H1 (cell line): ENCODE data around the gene DNAH1. TPM values are rescaled to one million over a fixed set of nuclear protein-coding genes. Genes with fewer than 3 reads are reported as not detected.

ENCODE experiments used
- CTCF ChIA-PET: fragments of 300-600 bp; sonication (Branson Sonifier 250); formaldehyde crosslinking; loops from one replicate; lab custom pipeline; 2021; ENCODE audit not compliant: partially characterized antibody; lab: Charles Lee
- POLR2A ChIA-PET: fragments of 300-600 bp; sonication (Branson Sonifier 250); formaldehyde crosslinking; loops from one replicate; lab custom pipeline; 2021; ENCODE audit warnings: inconsistent platforms; ENCODE audit not compliant: partially characterized antibody; lab: Charles Lee
- DNase-seq, 2 experiments: peaks; one replicate each; pipeline versions ENCODE4 v3.0.0 to v3.0.0-alpha.2; 2010 to 2022; ENCODE audit warnings: low spot score in 2 of 2, low read depth in 1 of 2, mixed read lengths in 1 of 2
- FAIRE-seq: peaks from 2 replicates; lab custom pipeline; 2011; peaks lifted over from hg19 to GRCh38; lab: Jason Lieb, UNC
- H2AFZ ChIP-seq: 2 replicates; pipeline ENCODE4 v1.8.1; 2012; ENCODE audit warnings: low read length, inconsistent platforms
- H2AK5ac ChIP-seq: 2 replicates; pipeline ENCODE4 v1.6.1; 2013; ENCODE audit warnings: low read depth, low read length
- H2BK120ac ChIP-seq: replicated peaks from 2 replicates; pipeline ENCODE3; 2013; ENCODE audit warnings: low read depth, low read length, inconsistent platforms
- H2BK12ac ChIP-seq: 2 replicates; pipeline ENCODE4 v1.6.1; 2013; ENCODE audit warnings: low read depth, low read length
- H2BK15ac ChIP-seq: 2 replicates; pipeline ENCODE4 v1.6.1; 2013; ENCODE audit warnings: low read length
- H2BK20ac ChIP-seq: 2 replicates; pipeline ENCODE4 v1.6.1; 2013; ENCODE audit warnings: low read length
- H2BK5ac ChIP-seq: 2 replicates; pipeline ENCODE4 v1.6.1; 2013; ENCODE audit warnings: low read depth, low read length
- H3K14ac ChIP-seq: 2 replicates; pipeline ENCODE4 v1.6.1; 2013; ENCODE audit warnings: inconsistent platforms; ENCODE audit not compliant: insufficient read length
- H3K18ac ChIP-seq: 2 replicates; pipeline ENCODE4 v1.6.1; 2013; ENCODE audit warnings: low read length; ENCODE audit errors: extremely low read depth
- H3K23ac ChIP-seq: 2 replicates; pipeline ENCODE4 v1.6.1; 2013; ENCODE audit warnings: inconsistent platforms; ENCODE audit not compliant: insufficient read length
- H3K23me2 ChIP-seq: 2 replicates; pipeline ENCODE4 v1.6.1; 2013; ENCODE audit warnings: low read depth, low read length
- H3K27ac ChIP-seq: 2 replicates; pipeline ENCODE4 v1.6.1; 2011; ENCODE audit warnings: low read depth, low read length, inconsistent platforms
- H3K27me3 ChIP-seq, 4 experiments: replicated peaks in 1 of 4; 1 replicate in 1 of 4; 2 replicates in 3 of 4; pipeline versions ENCODE4 v1.6.1 to v1.8.1; 2011 to 2013; ENCODE audit warnings: low read length in 3 of 4, mild to moderate bottlenecking in 3 of 4, inconsistent platforms in 2 of 4, mixed read lengths in 2 of 4, moderate library complexity in 1 of 4; ENCODE audit not compliant: control insufficient read depth in 3 of 4, insufficient read depth in 3 of 4; ENCODE audit errors: extremely low read depth in 1 of 4
- H3K36me3 ChIP-seq, 4 experiments: 2 replicates each; pipeline versions ENCODE4 v1.6.1 to v1.8.1; 2011 to 2013; ENCODE audit warnings: mild to moderate bottlenecking in 4 of 4, low read length in 3 of 4, moderate library complexity in 2 of 4, control low read depth in 1 of 4, inconsistent platforms in 1 of 4; ENCODE audit not compliant: insufficient read depth in 4 of 4, control insufficient read depth in 2 of 4
- H3K4ac ChIP-seq: replicated peaks from 2 replicates; pipeline ENCODE3; 2013; ENCODE audit warnings: low read length, low read depth, mixed read lengths, inconsistent platforms; ENCODE audit not compliant: insufficient read length
- H3K4me1 ChIP-seq, 4 experiments: replicated peaks in 1 of 4; 1 replicate in 1 of 4; 2 replicates in 3 of 4; pipeline versions ENCODE4 v1.6.1 to v1.8.1; 2011 to 2013; ENCODE audit warnings: low read length in 3 of 4, inconsistent platforms in 2 of 4, mixed read lengths in 1 of 4; ENCODE audit not compliant: insufficient read depth in 4 of 4, control insufficient read depth in 3 of 4
- H3K4me2 ChIP-seq, 2 experiments: 2 replicates each; pipeline versions ENCODE4 v1.6.1 to v1.8.1; 2011 to 2013; ENCODE audit warnings: low read depth in 2 of 2, low read length in 2 of 2, control low read depth in 1 of 2, inconsistent platforms in 1 of 2, mild to moderate bottlenecking in 1 of 2; ENCODE audit not compliant: insufficient read depth in 1 of 2
- H3K4me3 ChIP-seq, 4 experiments: fragments of 200-600, 300-600 bp in 1 of 4; sonication (generic), shearing (Covaris generic), sonication (Bioruptor Twin) in 1 of 4; 2 replicates each; pipeline versions ENCODE4 v1.5.1 to v1.8.1; 2011 to 2016; ENCODE audit warnings: low read length in 4 of 4, low read depth in 3 of 4, control low read depth in 2 of 4, inconsistent platforms in 2 of 4, mild to moderate bottlenecking in 2 of 4, mixed read lengths in 1 of 4, moderate library complexity in 1 of 4; ENCODE audit not compliant: insufficient read depth in 2 of 4; ENCODE audit errors: extremely low read depth in 1 of 4
- H3K56ac ChIP-seq: replicated peaks from 2 replicates; pipeline ENCODE3; 2013; ENCODE audit warnings: low read depth, mild to moderate bottlenecking, mixed read lengths, low read length, inconsistent platforms; ENCODE audit not compliant: insufficient read length
- H3K79me1 ChIP-seq: 2 replicates; pipeline ENCODE4 v1.6.1; 2013; ENCODE audit warnings: low read depth, low read length, control low read depth
- H3K79me2 ChIP-seq, 2 experiments: 2 replicates each; pipeline versions ENCODE4 v1.6.1 to v1.8.1; 2012 to 2013; ENCODE audit warnings: low read length in 2 of 2, mild to moderate bottlenecking in 2 of 2, inconsistent platforms in 1 of 2; ENCODE audit not compliant: insufficient read depth in 2 of 2, control insufficient read depth in 1 of 2
- H3K9ac ChIP-seq, 4 experiments: replicated peaks in 1 of 4; 1 replicate in 1 of 4; 2 replicates in 3 of 4; pipeline versions ENCODE4 v1.6.1 to v1.8.1; 2011 to 2013; ENCODE audit warnings: low read depth in 3 of 4, low read length in 3 of 4, control low read depth in 2 of 4, mild to moderate bottlenecking in 2 of 4, moderate library complexity in 2 of 4, inconsistent platforms in 1 of 4; ENCODE audit errors: extremely low read depth in 1 of 4
- H3K9me3 ChIP-seq, 2 experiments: 2 replicates each; pipeline versions ENCODE4 v1.6.1 to v1.8.1; 2012 to 2013; ENCODE audit warnings: mild to moderate bottlenecking in 2 of 2, moderate library complexity in 2 of 2, control low read depth in 1 of 2, inconsistent platforms in 1 of 2, low read depth in 1 of 2, low read length in 1 of 2, mixed read lengths in 1 of 2; ENCODE audit not compliant: insufficient read depth in 2 of 2
- H4K20me1 ChIP-seq, 2 experiments: replicated peaks in 1 of 2; 2 replicates each; pipeline versions ENCODE3 to v1.8.1; 2011 to 2013; ENCODE audit warnings: inconsistent platforms in 2 of 2, low read length in 2 of 2, mild to moderate bottlenecking in 1 of 2; ENCODE audit not compliant: insufficient read depth in 2 of 2, control insufficient read depth in 1 of 2
- H4K5ac ChIP-seq: 2 replicates; pipeline ENCODE4 v1.6.1; 2013; ENCODE audit warnings: low read length, low read depth, mixed read lengths, inconsistent platforms; ENCODE audit not compliant: insufficient read length
- H4K8ac ChIP-seq: 2 replicates; pipeline ENCODE4 v1.8.0; 2013; ENCODE audit warnings: mild to moderate bottlenecking, moderate library complexity, low read length, inconsistent platforms; ENCODE audit not compliant: insufficient read depth; ENCODE audit errors: extremely low read depth
- H4K91ac ChIP-seq: replicated peaks from 2 replicates; pipeline ENCODE3; 2013; ENCODE audit warnings: low read length, mixed read lengths, inconsistent platforms; ENCODE audit not compliant: insufficient read length
- BACH1 ChIP-seq: IDR thresholded peaks from 2 replicates; pipeline ENCODE4 v1.6.1; 2012; ENCODE audit warnings: low read length, improper control_type of control experiment
- BCL11A ChIP-seq, 2 experiments: IDR thresholded peaks; one replicate each; pipeline ENCODE4 v1.6.1; 2011; ENCODE audit warnings: low read depth in 2 of 2, low read length in 2 of 2, mild to moderate bottlenecking in 2 of 2
- CBX8 ChIP-seq: fragments of 300-800, 300-1000 bp; sonication (generic); IDR thresholded peaks from 2 replicates; pipeline ENCODE4 v1.7.1; 2016; ENCODE audit warnings: low read depth, low read length, borderline replicate concordance
- CTBP2 ChIP-seq: IDR thresholded peaks from 2 replicates; pipeline ENCODE4 v1.7.0; 2011; ENCODE audit warnings: borderline replicate concordance, mild to moderate bottlenecking, moderate library complexity, mixed read lengths, low read length; ENCODE audit not compliant: insufficient read depth, insufficient read length
- EP300 ChIP-seq, 2 experiments: IDR thresholded peaks; 1 replicate in 1 of 2; 2 replicates in 1 of 2; pipeline ENCODE4 v1.6.1; 2011 to 2012; ENCODE audit warnings: low read depth in 2 of 2, low read length in 2 of 2, mild to moderate bottlenecking in 2 of 2, borderline replicate concordance in 1 of 2, inconsistent platforms in 1 of 2, moderate library complexity in 1 of 2
- POLR2A ChIP-seq, 2 experiments: IDR thresholded peaks; 1 replicate in 1 of 2; 2 replicates in 1 of 2; pipeline ENCODE4 v1.6.1; 2011; ENCODE audit warnings: low read depth in 2 of 2, low read length in 2 of 2, mild to moderate bottlenecking in 2 of 2; ENCODE audit errors: control extremely low read depth in 1 of 2
- POLR2AphosphoS5 ChIP-seq: IDR thresholded peaks from 2 replicates; pipeline ENCODE4 v1.6.1; 2011; ENCODE audit warnings: low read depth, low read length
- RAD21 ChIP-seq, 2 experiments: IDR thresholded peaks in 1 of 2; conservative IDR thresholded peaks in 1 of 2; 2 replicates each; pipeline ENCODE4 v1.6.1; 2011; ENCODE audit warnings: low read depth in 2 of 2, low read length in 2 of 2, improper control_type of control experiment in 1 of 2, inconsistent platforms in 1 of 2, mild to moderate bottlenecking in 1 of 2, moderate library complexity in 1 of 2
- RBBP5 ChIP-seq: IDR thresholded peaks from 2 replicates; pipeline ENCODE4 v1.7.1; 2012; ENCODE audit warnings: low read depth, mild to moderate bottlenecking, inconsistent platforms, low read length, moderate library complexity, borderline replicate concordance
- RXRA ChIP-seq: IDR thresholded peaks from 2 replicates; pipeline ENCODE4 v1.6.1; 2011; ENCODE audit warnings: low read depth, mild to moderate bottlenecking, low read length, moderate library complexity; ENCODE audit not compliant: insufficient read depth
- SIN3A ChIP-seq, 2 experiments: IDR thresholded peaks in 1 of 2; conservative IDR thresholded peaks in 1 of 2; 2 replicates each; pipeline ENCODE4 v1.6.1; 2011 to 2012; ENCODE audit warnings: low read length in 2 of 2, improper control_type of control experiment in 1 of 2, low read depth in 1 of 2, mild to moderate bottlenecking in 1 of 2
- SIX5 ChIP-seq: IDR thresholded peaks from 2 replicates; pipeline ENCODE4 v1.6.1; 2011; ENCODE audit warnings: mild to moderate bottlenecking, low read depth, low read length
- SP4 ChIP-seq: IDR thresholded peaks from 2 replicates; pipeline ENCODE4 v1.6.1; 2012; ENCODE audit warnings: low read length, inconsistent platforms
- TAF1 ChIP-seq: IDR thresholded peaks from 2 replicates; pipeline ENCODE4 v1.6.1; 2011; ENCODE audit warnings: mild to moderate bottlenecking, low read depth, low read length
- TEAD4 ChIP-seq: IDR thresholded peaks from 2 replicates; pipeline ENCODE4 v1.6.1; 2012; ENCODE audit warnings: low read depth, low read length, inconsistent platforms, mixed read lengths
- WGBS, 2 experiments: shearing (Covaris generic) in 1 of 2; methylation state at CpG; one replicate each; pipeline versions ENCODE4 v1.1.6 to v1.1.7; 2013 to 2015; ENCODE audit warnings: low lambda C conversion rate in 2 of 2, mixed read lengths in 2 of 2, inconsistent platforms in 1 of 2, low coverage in 1 of 2, missing lambda C conversion rate in 1 of 2; ENCODE audit not compliant: insufficient replicate concordance in 2 of 2, insufficient coverage in 1 of 2, insufficient read length in 1 of 2; ENCODE audit errors: extremely low coverage in 1 of 2, missing lambda C conversion rate in 1 of 2; 5-methylcytosine and 5-hydroxymethylcytosine counted together
- polyA plus RNA-seq, 7 experiments: library from polyadenylated mRNA; depleted of rRNA in 3 of 7; stranded (reverse) in 5 of 7; unstranded in 2 of 7; fragments of >200 nt in 5 of 7; fragments of 200-250 nt in 2 of 7; gene quantifications; 1 replicate in 5 of 7; 2 replicates in 1 of 7; 4 replicates in 1 of 7; pipeline versions ENCODE4 v1.2.1 to v1.2.3, GENCODE V29; 2011 to 2013; ENCODE audit warnings: missing spikeins in 2 of 7, mixed read lengths in 2 of 7
- total RNA-seq: library from RNA; stranded (reverse); fragmentation: NEBNext Ultra II Directional; extraction: Animal tissue kit (Norgen Biotek cat#: 25700); gene quantifications from 2 replicates; pipeline ENCODE4 v1.2.1, GENCODE V29; 2021

The DNAH1 gene
- total and polyA plus RNA-seq, 2 of the 8 experiments (the other 6 are each of a cell fraction or from before 2014, with no cell fraction given), result 1.0 to 1.5 TPM

- Histone ChIP-seq H2BK20ac (no peak overlapping the region), H4K20me1 (no peaks in the 10 kb centered on the region), H2BK15ac (no peak overlapping the region), H4K91ac (no peak overlapping the region), H2BK5ac (no peak overlapping the region), H3K4ac (no peak overlapping the region), H3K79me2 (no peaks in the 10 kb centered on the region), H3K18ac (no peak overlapping the region), H2AFZ (no peak overlapping the region), H3K4me3 (no peak overlapping the region), H3K23me2 (peaks cover 4% of the 10 kb centered on the region; the same call in 1 of the 2 replicates), H3K9me3 (no peaks in the 10 kb centered on the region), H3K23ac (no peak overlapping the region), H3K56ac (no peak overlapping the region), H4K8ac (no peak overlapping the region; the same call in 1 of the 2 replicates), H3K36me3 (no peaks in the 10 kb centered on the region), H3K14ac (no peak overlapping the region), H2BK12ac (no peak overlapping the region), H3K9ac (no peak overlapping the region), H3K4me1 (peaks cover 0 to 3% (median 3%) of the 10 kb centered on the region in 4 experiments; a peak in 5 of 7 replicates), H4K5ac (no peak overlapping the region), H3K4me2 (no peak overlapping the region), H3K27me3 (peaks cover 0 to 14% (median 10%) of the 10 kb centered on the region in 4 experiments; a peak in 4 of 7 replicates), H2AK5ac (no peak overlapping the region), H3K79me1 (no peaks in the 10 kb centered on the region; the same call in 1 of the 2 replicates), H3K27ac (no peak overlapping the region), H2BK120ac (no peak overlapping the region)
- WGBS, 2 experiments, result 70% methylated on average over 5 of the region's 5 CpGs; no CpG with 5 or more reads in 1 of the 2 experiments
- DNase-seq, result no peak
- no peak for FAIRE-seq
- POLR2A ChIA-PET, result no interaction called here
- CTCF ChIA-PET, result no interaction called here
- TF ChIP-seq BACH1, result no peak
- no peak for TF ChIP-seq RXRA
- no peak for TF ChIP-seq POLR2A (IDR thresholded peaks at IDR 0.05; ENCODE audit: control extremely low read depth in 1 of 2, low read depth in 2 of 2, low read length in 2 of 2)
- no peak for TF ChIP-seq CTBP2
- TF ChIP-seq RBBP5, result no peak
- TF ChIP-seq CBX8, result no peak
- no peak for TF ChIP-seq RAD21 (IDR thresholded peaks at IDR 0.05 in 1 of 2, conservative IDR thresholded peaks at IDR 0.05 in 1 of 2; ENCODE audit: low read depth in 2 of 2, low read length in 2 of 2)
- TF ChIP-seq POLR2AphosphoS5, result no peak
- TF ChIP-seq EP300 (IDR thresholded peaks at IDR 0.05; ENCODE audit: borderline replicate concordance in 1 of 2, low read depth in 2 of 2, low read length in 2 of 2), result no peak
- TF ChIP-seq BCL11A (IDR thresholded peaks at IDR 0.05; ENCODE audit: low read depth in 2 of 2, low read length in 2 of 2), result no peak
- TF ChIP-seq TAF1, result no peak
- no peak for TF ChIP-seq TEAD4
- no peak for TF ChIP-seq SIX5
- no peak for TF ChIP-seq SP4
- TF ChIP-seq SIN3A (conservative IDR thresholded peaks at IDR 0.05 in 1 of 2, IDR thresholded peaks at IDR 0.05 in 1 of 2; ENCODE audit: low read depth in 1 of 2, low read length in 2 of 2), result no peak
Observed at GRCh38 chr3:52321481-52321880, 5.4 kb downstream of the DNAH1 start.
